Measurements from ENCODE around the gene FAM98C.

The FAM98C gene

DNA sequence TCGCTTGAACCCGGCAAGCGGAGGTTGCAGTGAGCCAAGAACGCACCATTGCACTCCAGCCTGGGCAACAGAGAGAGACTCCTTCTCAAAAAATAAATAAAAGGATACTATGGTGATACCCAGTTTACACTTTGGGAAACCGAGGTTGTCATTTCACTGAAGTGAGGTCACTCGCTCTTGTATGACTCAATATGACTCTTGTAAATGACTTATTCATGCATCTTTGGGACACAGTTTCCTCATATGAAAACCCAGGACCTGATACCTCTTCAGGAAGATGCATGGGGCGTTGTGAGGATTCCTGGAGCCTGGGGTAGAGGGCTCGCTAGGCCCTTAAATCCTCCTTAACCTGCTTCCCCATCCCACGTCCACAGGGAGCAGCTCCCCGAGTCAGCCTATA, 24.0 kb upstream of the FAM98C start:
- no peak for DNase-seq (ENCODE audit: low read depth)

DNA sequence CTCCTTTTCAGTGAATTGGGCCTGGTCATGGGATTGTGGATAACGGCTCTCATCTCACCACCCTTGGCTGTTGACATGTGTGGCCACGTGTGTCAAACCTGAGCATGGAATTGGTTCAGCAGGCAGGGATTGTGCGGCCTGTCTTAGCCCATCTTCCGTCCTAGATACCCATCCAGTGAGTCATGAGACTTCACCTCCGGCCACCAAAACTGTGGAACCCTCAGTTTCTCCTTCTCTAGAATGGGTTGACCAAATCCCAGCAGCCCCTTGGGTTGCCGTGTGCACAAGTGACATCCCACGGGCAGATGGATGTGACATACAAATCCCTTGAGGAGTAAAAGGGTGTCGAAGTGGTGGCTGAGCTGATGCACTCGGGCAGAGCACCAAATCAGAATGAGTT, 21.8 kb upstream of the FAM98C start:
- DNase-seq (ENCODE audit: low read depth) = no peak

GRCh38 chr19:38383184-38383583, 19.7 kb upstream of the FAM98C start:
- no peak for DNase-seq (ENCODE audit: low read depth)

DNA sequence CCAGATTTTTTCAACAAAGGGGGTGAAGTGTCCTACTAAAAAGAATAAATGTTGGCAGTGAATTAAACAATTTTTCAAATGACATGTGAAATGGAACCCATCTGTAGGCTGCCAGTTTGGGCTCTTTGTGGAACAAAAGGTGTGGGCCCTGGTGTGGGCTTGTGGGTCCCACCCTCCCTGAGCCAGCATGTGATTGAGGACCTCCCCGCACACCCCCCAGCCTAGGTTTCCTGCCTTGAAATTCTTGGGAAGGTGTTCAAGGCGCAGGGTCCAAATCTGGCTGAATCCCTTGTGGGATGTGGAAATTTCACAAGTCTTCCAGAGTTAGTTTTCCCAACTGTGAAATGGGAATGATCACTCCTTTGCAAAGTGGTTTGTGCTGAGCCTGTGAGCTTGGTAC, 19.1 kb upstream of the FAM98C start:
- DNase-seq (ENCODE audit: low read depth) = no peak

DNA sequence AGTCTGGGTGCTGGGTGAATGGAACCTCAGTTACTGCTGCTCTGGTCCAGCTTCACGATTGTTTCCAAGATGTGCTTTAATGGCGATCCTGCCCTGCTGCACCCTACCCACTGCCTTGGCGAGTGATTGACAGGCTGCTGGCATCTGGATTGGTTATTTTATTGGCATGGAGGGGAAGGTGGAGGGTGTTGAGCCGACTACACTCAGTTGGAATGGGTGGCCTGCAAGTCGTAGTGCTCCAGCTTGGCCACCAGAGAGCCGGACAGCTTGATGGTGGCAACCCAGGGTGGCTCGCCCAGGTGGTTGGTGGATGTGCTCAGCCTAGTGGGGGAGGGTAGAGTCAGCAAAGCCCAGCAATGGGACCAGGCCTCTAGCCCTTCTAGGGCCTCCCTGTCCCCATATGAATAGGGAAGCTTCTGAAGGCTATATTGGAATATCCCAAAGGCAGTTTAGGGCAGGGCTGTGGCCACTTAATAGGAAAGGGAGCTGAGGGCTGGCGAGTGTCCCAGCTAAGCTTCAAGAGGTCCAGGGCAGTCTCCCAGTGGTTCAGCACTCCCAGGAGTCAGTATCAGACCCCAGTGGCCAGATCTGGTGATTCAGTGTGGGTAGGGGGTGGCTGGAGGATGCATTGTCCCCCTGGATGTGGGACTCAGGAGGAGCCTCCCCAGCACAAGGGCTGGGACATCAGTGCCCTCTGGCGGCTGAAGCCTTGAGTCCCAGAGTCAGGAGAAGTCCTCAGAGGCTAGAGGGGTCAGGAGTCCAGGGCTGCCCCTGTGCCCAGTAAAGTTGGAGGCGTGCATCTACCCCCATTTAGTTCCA, 18.5 kb upstream of the FAM98C start:
- no peak for DNase-seq (ENCODE audit: low read depth)

DNA sequence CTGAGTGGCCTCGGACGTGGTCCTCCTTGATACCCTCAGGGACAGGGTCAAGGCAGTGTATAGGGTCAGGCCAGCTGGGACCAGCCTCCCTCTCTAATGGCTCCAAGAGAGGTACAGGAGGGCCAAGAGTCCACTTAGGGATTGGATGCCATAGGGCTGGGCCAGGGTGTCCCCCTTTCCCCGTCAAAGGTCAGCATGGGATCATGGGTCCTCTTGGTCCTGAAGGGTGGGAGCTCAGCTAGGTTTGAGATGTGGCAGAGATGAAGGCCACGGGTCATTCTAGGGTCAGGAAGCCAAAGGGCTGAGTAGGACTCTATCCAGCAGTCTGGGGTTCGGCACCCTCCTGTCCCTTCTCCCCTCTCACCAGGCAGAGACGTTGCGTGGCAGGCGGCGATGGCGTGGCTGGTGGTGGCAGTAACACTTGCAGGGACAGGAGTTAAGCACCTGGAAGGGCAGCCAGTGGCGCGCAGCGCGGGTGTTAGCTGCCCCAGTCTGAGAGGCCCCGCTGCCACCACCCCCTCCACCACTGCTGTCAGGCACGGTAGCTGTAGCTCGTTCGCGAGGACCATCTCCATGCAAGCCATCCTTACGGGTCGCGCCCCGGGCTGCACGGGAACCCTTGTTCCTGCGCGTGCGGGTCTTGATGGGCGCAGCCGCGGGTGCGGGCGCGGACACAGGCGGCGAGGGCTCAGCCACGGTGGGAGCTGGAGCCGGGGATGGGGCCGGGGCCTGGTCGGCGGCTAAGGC, 17.7 kb upstream of the FAM98C start:
- DNase-seq (ENCODE audit: low read depth) = no peak

GRCh38 chr19:38385804-38386257, 17.1 kb upstream of the FAM98C start:
- DNase-seq (ENCODE audit: low read depth) = no peak

DNA sequence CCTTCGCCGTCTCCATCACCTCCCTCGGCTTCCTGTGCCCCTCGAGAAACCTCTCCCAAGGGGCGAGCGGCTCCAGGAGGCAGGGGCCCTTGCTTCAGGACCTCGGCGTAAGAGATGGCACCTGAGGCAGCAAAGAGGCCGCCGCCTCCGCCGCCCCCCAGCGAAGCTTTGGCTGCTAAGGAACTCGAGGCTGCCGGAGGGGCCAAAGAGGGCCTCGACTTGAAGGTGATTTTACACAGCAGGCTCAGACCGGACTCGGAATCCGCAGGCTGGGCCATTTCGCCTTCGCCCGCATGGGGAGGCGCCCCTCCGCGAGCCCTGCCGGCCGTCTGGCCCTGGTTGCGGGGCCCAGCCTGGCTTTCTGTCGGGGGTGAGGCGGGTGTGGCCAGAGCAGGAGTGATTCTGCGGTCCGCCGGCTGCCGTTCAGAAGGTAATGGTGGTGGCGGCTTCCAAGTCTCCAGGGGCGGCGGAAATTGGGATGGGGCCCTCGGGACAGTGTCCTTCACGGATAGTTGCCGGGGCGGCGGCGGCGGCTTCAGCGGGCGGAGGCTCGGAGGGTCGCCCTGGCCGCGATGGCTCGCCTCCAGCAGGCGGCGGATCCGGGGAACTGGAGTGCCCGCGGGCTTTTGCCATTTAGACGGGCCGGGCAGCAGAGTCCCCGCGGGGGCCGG, 16.5 kb upstream of the FAM98C start:
- no peak for DNase-seq (ENCODE audit: low read depth)

DNA sequence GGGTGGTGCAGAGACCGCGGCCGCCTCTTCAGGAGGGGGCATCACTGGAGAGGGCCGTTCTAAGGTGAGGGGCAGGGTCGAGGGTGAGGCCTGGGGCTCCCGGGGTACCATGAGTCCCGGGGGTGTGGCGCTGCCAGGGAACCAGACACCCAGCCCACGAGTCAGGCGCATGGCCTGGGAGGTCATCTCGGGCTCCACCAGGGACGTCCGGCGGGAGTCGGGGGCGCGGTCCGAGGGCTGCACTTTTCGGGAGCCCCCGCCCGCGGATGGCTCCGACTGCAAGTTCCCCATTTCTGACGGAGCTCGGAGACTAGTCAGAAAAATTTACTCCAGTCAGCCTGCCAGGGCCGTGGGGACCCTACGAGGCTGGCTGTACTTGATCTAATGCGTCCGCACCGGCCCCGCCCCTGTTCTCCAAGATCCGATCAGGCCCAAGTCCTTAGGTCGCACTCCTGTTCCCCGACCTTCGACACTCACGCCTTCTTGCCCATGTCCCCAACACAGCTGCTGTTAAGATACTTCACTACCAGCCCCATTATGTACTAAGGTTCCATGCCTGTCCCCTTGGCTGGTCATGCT, 15.8 kb upstream of the FAM98C start:
- DNase-seq (ENCODE audit: low read depth) = no peak

DNA sequence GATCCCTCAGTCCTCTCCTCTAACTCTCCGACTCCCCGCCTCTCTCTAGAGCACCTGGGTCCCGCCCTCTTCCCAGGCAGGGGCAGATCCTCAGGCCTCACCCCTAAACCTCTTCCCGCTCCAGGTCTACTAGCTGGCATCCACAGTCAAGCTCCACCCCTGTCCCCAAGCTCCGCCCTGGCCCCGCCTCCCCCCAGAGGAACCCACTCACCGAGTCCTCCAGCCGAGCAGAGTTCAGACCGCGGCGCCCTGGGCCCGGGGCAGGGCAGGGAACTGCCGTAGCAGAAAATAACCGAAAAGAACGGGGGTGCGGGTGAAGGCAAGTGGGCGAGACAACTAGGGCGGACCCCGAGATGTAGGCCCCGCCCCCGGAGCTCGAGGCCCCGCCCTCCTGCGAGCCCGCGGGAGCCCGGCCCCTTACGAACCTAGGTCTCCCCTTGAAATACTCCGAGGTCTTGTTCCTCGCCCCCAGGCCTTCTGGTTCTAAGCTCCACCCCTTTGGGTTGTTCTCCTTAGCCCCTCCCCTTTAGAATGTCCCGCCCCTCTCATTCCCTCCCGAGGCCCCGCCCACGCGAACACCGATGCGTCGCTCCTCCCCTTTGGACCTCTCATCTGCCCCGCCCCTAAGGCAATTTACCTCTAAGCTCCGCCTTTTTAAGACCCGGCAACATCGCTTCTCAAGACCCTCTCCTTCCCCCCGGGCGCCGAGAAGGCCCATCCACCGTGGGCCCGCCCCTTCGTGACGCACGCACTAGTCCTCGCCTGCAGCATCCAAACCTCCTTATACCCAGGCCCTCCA, 15.1 kb upstream of the FAM98C start, which contains the start of gene GGN:
GGN (minus strand) TSS at position 485 of the 799 bp plus-strand sequence. CDS start 773 bp downstream, outside the sequence.
- peak; percentile 54 for DNase-seq (ENCODE audit: low read depth)

- no peak for DNase-seq (ENCODE audit: low read depth)
Observed at GRCh38 chr19:38388349-38389100, 14.4 kb upstream of the FAM98C start, which contains the start of gene SPRED3. Gene SPRED3 (plus strand): TSS chr19:38388697. CDS start chr19:38390303, 1,606 bp downstream.

- DNase-seq (ENCODE audit: low read depth) = no peak
Observed at GRCh38 chr19:38389101-38389925, 13.6 kb upstream of the FAM98C start.

- no peak for DNase-seq (ENCODE audit: low read depth)
Observed at GRCh38 chr19:38389957-38390924, 12.7 kb upstream of the FAM98C start.

GRCh38 chr19:38391911-38392464, 10.9 kb upstream of the FAM98C start:
- DNase-seq (ENCODE audit: low read depth) = no peak

GRCh38 chr19:38392707-38393308, 10.1 kb upstream of the FAM98C start:
- DNase-seq (ENCODE audit: low read depth) = no peak

GRCh38 chr19:38394488-38394887, 8.4 kb upstream of the FAM98C start:
- DNase-seq (ENCODE audit: low read depth) = peak; percentile 39

DNA sequence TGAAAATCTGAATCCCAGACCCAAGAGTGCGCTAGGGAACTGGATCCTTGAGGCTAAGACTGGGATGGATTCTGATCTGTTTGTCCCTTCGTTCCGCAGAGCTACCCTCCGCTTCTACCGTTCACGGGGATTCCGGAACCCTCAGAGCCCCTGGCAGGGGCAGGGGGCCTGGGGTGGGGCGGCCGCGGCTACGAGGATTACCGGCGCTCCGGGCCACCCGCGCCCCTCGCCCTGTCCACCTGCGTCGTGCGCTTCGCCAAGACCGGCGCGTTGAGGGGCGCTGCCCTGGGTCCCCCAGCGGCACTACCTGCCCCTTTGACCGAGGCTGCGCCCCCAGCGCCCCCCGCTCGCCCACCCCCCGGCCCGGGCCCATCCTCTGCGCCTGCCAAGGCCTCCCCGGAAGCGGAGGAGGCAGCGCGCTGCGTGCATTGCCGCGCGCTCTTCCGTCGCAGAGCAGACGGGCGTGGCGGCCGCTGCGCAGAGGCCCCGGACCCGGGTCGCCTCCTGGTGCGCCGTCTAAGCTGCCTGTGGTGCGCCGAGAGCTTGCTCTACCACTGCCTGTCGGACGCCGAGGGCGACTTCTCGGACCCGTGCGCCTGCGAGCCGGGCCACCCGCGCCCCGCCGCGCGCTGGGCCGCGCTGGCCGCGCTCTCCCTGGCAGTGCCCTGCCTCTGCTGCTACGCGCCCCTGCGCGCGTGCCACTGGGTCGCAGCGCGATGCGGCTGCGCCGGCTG, 7.3 kb upstream of the FAM98C start:
- DNase-seq (ENCODE audit: low read depth) = peak; percentile 30
